CD4-positive, alpha-beta T cell (primary cell): ENCODE results near the gene NR2F2. TPM values are rescaled to one million over a fixed set of nuclear protein-coding genes. Genes with fewer than 3 reads are reported as not detected.
A peak's percentile ranks its signal among the peaks of the same experiment; 100 is the strongest.

Experiments used
- ATAC-seq: fragments of 200-7000 bp; cut with Tn5 transposase; one replicate; pipeline ENCODE4 v1.10.0; 2022; ENCODE audit warnings: mild to moderate bottlenecking; ENCODE audit not compliant: poor library complexity
- CTCF ChIA-PET: fragments of 350-600 bp; sonication (Branson Sonifier 250); formaldehyde crosslinking; loops from one replicate; lab custom pipeline; 2021; ENCODE audit warnings: antibody characterized with exemption, inconsistent platforms; lab: Charles Lee
- POLR2A ChIA-PET: fragments of 350-600 bp; sonication (Branson Sonifier 250); formaldehyde crosslinking; loops from one replicate; lab custom pipeline; 2021; ENCODE audit warnings: antibody characterized with exemption, inconsistent platforms; lab: Charles Lee
- DNase-seq, 14 experiments: peaks; one replicate each; pipeline ENCODE4 v3.0.0-alpha.2; 2013 to 2020; ENCODE audit warnings: mixed read lengths in 2 of 14
- H3K27ac ChIP-seq, 2 donors: one replicate each; pipeline versions ENCODE4 v1.5.1 to v1.7.0; 2013; ENCODE audit warnings: low read length in 2 of 2, low read depth in 1 of 2, mild to moderate bottlenecking in 1 of 2
- H3K27me3 ChIP-seq, 2 experiments: 1 replicate in 1 of 2; 2 replicates in 1 of 2; pipeline versions ENCODE4 v1.6.1 to v1.7.0; 2013; ENCODE audit warnings: low read length in 2 of 2, control low read depth in 1 of 2, mild to moderate bottlenecking in 1 of 2, moderate library complexity in 1 of 2; ENCODE audit not compliant: insufficient read depth in 2 of 2, control insufficient read depth in 1 of 2
- H3K36me3 ChIP-seq: one replicate; pipeline ENCODE4 v1.6.1; 2013; ENCODE audit warnings: low read length, control low read depth; ENCODE audit not compliant: insufficient read depth
- H3K4me1 ChIP-seq: one replicate; pipeline ENCODE4 v1.6.1; 2013; ENCODE audit warnings: low read length, control low read depth; ENCODE audit not compliant: insufficient read depth
- H3K4me3 ChIP-seq: one replicate; pipeline ENCODE4 v1.5.1; 2013; ENCODE audit warnings: mild to moderate bottlenecking, low read length, moderate library complexity
- H3K9me3 ChIP-seq, 2 experiments: 1 replicate in 1 of 2; 2 replicates in 1 of 2; pipeline versions ENCODE4 v1.6.1 to v1.7.0; 2013; ENCODE audit warnings: low read length in 2 of 2, mild to moderate bottlenecking in 2 of 2, control low read depth in 1 of 2, moderate library complexity in 1 of 2; ENCODE audit not compliant: control insufficient read depth in 1 of 2, insufficient read depth in 1 of 2
- H3K27ac Mint-ChIP-seq: one replicate; pipeline ENCODE4 v1.8.0; 2020; ENCODE audit warnings: mixed read lengths
- H3K27me3 Mint-ChIP-seq: one replicate; pipeline ENCODE4 v1.8.0; 2021; ENCODE audit warnings: mixed read lengths
- H3K36me3 Mint-ChIP-seq: one replicate; pipeline ENCODE4 v1.8.0; 2021; ENCODE audit warnings: low read depth, mixed read lengths
- H3K4me1 Mint-ChIP-seq: one replicate; pipeline ENCODE4 v1.8.0; 2021; ENCODE audit warnings: low read depth, mixed read lengths
- H3K4me3 Mint-ChIP-seq: one replicate; pipeline ENCODE4 v1.8.0; 2020; ENCODE audit warnings: mild to moderate bottlenecking, mixed read lengths
- H3K9me3 Mint-ChIP-seq: one replicate; pipeline ENCODE4 v1.8.0; 2020; ENCODE audit warnings: mixed read lengths
- intact Hi-C, 2 experiments: fragments of 100-400 bp; cut with DNase I in 1 of 2; cut with micrococcal nuclease in 1 of 2; formaldehyde crosslinking; loops; one replicate each; pipeline versions ENCODE4 v1.15.1 to v1.9.0; 2023 to 2025; cut with DNase I, micrococcal nuclease
- total RNA-seq, 174 experiments: library from RNA in 2 of 174; stranded (reverse) in 2 of 174; gene quantifications; one replicate each; pipeline ENCODE4 v1.2.3 and lab custom pipeline; 2021 to 2026
- TF ChIP-seq, protein P1 (sequence below): fragments of 200-600 bp; IDR thresholded peaks from one replicate; pipeline ENCODE4 v1.8.0; 2022; ENCODE audit warnings: antibody characterized with exemption, mild to moderate bottlenecking

The NR2F2 gene
- total RNA-seq, 2 experiments from 2014 or later: not detected

DNA sequence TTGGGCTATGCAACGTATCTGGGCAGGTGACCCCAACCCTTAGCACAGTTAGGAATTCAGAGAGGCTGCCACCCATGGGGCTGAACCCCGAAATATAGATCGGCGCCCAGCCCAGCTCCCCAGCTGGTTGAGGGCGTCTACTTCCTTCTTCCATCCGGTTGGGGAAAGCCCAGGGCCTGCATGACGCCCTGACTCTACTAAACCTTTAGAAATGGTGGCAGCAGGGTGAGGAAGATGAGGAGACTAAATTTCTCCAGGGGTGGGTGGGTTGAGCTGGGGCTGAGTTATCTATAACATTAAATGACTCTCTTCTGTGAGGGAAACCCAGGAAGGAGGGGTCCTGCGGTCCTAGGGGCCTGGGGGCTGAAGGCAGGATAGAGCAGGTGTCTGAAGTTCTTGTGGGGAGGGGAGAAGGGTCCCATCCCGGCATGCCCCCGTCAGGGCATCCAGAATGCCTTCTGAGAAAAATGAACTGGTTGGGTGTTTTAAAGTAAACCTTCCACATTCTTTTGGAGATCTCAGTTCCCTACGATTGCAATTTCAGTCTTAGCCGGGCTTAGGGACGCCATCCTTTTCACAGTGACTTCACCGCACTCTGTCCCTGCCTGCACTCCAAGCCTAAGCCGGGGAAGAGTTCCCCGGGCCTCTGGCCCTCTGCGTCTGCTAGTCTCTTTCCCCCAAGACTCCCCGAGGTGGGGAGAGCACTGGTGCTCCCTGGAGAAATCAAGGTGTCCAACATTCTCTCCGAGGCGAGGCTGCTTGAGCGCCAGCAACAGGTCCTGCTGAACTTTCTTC lies 28.5 kb downstream of the NR2F2 start:
- H3K27ac Mint-ChIP-seq: no peak overlapping the region
- Histone ChIP-seq H3K36me3 (no peaks in the 10 kb centered on the region), H3K27me3 (peaks cover 92 to 93% of the 10 kb centered on the region in 2 experiments), H3K27ac (no peak overlapping the region), H3K4me1 (peaks cover 37% of the 10 kb centered on the region), H3K4me3 (no peak overlapping the region), H3K9me3 (peaks cover 0 to 73% of the 10 kb centered on the region in 2 experiments)
- TF ChIP-seq, protein P1, sequence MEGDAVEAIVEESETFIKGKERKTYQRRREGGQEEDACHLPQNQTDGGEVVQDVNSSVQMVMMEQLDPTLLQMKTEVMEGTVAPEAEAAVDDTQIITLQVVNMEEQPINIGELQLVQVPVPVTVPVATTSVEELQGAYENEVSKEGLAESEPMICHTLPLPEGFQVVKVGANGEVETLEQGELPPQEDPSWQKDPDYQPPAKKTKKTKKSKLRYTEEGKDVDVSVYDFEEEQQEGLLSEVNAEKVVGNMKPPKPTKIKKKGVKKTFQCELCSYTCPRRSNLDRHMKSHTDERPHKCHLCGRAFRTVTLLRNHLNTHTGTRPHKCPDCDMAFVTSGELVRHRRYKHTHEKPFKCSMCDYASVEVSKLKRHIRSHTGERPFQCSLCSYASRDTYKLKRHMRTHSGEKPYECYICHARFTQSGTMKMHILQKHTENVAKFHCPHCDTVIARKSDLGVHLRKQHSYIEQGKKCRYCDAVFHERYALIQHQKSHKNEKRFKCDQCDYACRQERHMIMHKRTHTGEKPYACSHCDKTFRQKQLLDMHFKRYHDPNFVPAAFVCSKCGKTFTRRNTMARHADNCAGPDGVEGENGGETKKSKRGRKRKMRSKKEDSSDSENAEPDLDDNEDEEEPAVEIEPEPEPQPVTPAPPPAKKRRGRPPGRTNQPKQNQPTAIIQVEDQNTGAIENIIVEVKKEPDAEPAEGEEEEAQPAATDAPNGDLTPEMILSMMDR: no peak
- DNase-seq (no peak), ATAC-seq (no peak)
- H3K4me3 Mint-ChIP-seq: peak overlapping the region; percentile 76
- peaks cover 59% of the 10 kb centered on the region for H3K27me3 Mint-ChIP-seq
- H3K9me3 Mint-ChIP-seq: peaks cover 3% of the 10 kb centered on the region
- ChIA-PET POLR2A (no interaction called here), CTCF (no interaction called here)
- intact Hi-C loops: no loop called here
- peaks cover 23% of the 10 kb centered on the region for H3K4me1 Mint-ChIP-seq
- H3K36me3 Mint-ChIP-seq: no peaks in the 10 kb centered on the region

DNA sequence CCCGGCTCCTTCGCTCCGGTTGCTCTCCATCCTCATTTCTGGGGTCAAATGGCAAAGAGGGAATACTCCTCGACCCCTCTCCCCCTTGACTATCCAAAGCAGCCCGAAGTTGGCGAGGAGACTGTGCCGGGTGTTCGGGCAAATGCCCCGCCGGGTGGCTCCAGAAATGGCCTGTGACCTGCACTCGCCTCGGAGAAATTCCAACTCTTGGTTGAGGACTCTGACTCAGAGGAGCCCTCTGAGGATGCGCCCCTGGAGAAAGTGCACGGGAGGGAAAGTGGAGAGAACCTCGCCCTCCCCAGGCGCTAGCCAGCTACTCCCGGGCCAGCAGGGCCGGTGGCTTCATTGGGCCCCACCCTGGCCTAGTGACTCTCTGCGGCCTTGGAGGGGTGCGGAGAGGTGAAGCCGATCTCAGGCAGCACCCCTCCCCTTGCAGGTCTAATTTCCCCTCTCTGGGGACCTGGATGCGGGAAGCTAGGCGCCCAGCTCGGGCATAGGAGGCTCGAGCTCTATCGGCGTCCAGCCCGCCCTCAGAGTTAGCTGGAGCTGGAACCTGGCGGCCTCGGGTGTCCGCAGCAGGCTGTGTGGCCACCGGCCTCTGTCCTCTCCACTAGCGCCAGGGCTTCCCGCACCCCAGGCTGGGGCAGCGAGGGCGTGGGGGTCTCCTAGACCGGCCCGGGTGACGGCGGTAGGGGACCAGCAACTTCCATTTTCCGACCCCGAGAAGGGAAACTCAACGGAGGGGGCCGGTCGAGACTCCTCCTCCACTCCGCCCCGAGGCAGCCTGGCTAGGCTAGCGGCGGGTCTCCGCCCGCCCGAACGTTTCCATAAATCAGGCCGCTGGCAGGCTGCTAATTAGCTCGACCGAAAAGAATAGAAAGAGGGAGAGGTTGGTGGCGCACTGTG lies 29.4 kb downstream of the NR2F2 start:
- no peak for DNase-seq
- Mint-ChIP-seq H3K27me3 (peaks cover 68% of the 10 kb centered on the region), H3K9me3 (peaks cover 5% of the 10 kb centered on the region), H3K27ac (no peak overlapping the region), H3K4me3 (no peak overlapping the region), H3K36me3 (no peaks in the 10 kb centered on the region), H3K4me1 (peaks cover 23% of the 10 kb centered on the region)
- Histone ChIP-seq H3K9me3 (peaks cover 0 to 67% of the 10 kb centered on the region in 2 experiments), H3K4me3 (no peak overlapping the region), H3K27ac (no peak overlapping the region), H3K27me3 (peaks cover 87 to 93% of the 10 kb centered on the region in 2 experiments), H3K4me1 (peaks cover 31% of the 10 kb centered on the region), H3K36me3 (no peaks in the 10 kb centered on the region)
- TF ChIP-seq, protein P1: no peak
- intact Hi-C loops: no loop called here
- ChIA-PET CTCF (no interaction called here), POLR2A (no interaction called here)
- ATAC-seq: no peak

DNA sequence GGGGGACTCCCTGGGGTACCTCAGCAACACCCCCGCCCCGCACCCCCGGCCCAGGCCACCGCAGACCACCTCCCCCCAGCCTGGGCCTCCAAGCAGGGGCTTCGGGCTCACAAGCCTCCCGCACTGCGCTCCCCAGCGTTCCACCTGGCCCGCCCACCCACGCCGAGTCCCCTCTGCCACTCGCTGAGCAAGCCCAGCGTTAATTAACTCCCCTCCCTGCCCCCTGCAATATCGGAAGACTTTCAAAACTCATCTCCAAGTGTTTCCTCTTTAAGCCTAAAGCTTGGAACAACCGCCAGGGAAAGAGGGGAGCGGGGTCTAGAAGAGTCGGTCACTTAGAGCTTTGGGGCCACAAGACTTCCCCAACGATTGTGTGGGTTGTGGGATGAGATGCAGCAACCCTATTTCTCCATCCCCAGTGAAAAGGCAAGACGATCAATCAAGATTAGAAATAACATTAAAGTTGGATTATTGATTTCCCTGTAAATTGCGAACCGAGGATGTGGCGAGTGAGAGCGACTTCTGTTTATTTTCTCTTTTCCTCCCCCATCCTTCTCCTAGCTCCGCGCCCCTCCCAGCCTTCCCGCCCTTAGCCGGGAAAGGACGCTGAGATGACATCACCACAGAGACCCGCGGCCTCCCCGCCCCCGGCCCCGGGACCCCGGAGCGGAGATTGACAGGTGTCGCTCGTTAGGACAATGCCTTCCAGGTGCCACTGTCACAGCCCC lies 30.2 kb downstream of the NR2F2 start:
- Histone ChIP-seq H3K4me1 (peaks cover 29% of the 10 kb centered on the region), H3K4me3 (no peak overlapping the region), H3K9me3 (peaks cover 0 to 63% of the 10 kb centered on the region in 2 experiments), H3K27me3 (peaks cover 84 to 91% of the 10 kb centered on the region in 2 experiments), H3K36me3 (no peaks in the 10 kb centered on the region), H3K27ac (no peak overlapping the region)
- Mint-ChIP-seq H3K4me1 (peaks cover 23% of the 10 kb centered on the region), H3K4me3 (peak overlapping the region; percentile 34), H3K36me3 (no peaks in the 10 kb centered on the region), H3K27ac (no peak overlapping the region), H3K9me3 (peaks cover 5% of the 10 kb centered on the region), H3K27me3 (peaks cover 76% of the 10 kb centered on the region)
- CTCF ChIA-PET: no interaction called here
- POLR2A ChIA-PET: no interaction called here
- intact Hi-C loops: no loop called here
- TF ChIP-seq, protein P1: no peak
- DNase-seq (no peak), ATAC-seq (no peak)
